ENCODE measurements around the gene ZNF740.
A peak's percentile ranks its signal among the peaks of the same experiment; 100 is the strongest.
"Not testable (repeated sequence)": the region's sequence is repeated elsewhere in the genome, so short reads cannot be mapped to it uniquely, and the experiment has no call there.

ZNF740 gene

GRCh38 chr12:53195516-53196420, 15.2 kb downstream of the ZNF740 start:
- DNase-seq, result no peak

DNA sequence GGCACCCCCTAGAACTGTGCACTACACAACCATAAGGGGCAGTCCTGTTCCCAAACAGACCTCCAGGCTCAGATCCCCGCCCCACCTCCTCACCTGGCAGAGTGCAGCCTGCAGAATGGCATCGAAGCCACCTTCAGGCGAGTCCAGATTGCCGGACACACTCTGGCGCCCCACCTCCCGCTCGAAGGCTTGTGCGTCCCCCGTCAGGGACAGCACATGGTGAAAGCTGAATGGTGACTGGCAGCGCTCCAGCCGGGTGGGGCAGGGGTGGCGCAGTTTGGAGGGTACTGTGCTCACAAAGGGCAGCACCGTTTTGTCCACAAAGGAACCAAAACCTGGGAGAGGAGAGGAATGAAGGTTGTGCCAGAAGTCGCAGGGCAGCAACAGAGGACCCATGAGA, 16.0 kb downstream of the ZNF740 start:
- DNase-seq, result no peak

GRCh38 chr12:53197011-53197640, 16.6 kb downstream of the ZNF740 start:
- no peak for DNase-seq

GRCh38 chr12:53198486-53199110, 18.1 kb downstream of the ZNF740 start:
- no peak for DNase-seq

DNA sequence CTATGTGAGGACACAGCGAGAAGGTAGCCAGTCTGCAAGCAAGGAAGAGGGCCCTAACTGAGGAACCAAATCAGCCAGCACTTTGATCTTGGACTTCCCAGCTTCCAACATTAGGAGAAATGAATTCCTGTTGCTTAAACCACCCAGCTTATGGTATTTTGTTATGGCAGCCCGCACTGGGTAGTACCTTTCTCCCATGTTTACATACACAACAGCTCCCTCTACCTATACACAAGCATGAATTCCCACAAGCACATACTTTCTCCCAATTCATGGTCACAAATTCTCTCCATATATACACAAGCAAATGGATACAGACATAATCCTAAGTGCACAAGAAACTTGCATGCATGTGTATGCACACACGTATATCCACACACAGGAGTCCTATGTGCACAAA, 19.2 kb downstream of the ZNF740 start:
- no peak for DNase-seq

DNA sequence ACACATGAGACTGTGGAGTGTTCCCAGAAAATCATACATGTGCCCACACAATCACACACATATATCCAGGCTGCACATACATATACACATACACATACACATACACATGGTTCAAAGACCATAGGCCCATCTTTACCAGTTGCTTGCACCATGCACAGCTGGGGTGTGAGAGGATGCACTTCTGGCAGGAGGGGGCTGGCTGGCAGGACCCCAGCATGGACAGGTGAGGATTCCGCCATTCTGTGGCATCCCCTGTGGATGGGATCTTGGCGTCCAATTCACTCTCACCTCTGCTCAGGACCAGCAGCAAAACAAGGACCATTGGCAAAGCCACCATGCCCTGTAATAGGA, 19.6 kb downstream of the ZNF740 start:
- no peak for DNase-seq

DNA sequence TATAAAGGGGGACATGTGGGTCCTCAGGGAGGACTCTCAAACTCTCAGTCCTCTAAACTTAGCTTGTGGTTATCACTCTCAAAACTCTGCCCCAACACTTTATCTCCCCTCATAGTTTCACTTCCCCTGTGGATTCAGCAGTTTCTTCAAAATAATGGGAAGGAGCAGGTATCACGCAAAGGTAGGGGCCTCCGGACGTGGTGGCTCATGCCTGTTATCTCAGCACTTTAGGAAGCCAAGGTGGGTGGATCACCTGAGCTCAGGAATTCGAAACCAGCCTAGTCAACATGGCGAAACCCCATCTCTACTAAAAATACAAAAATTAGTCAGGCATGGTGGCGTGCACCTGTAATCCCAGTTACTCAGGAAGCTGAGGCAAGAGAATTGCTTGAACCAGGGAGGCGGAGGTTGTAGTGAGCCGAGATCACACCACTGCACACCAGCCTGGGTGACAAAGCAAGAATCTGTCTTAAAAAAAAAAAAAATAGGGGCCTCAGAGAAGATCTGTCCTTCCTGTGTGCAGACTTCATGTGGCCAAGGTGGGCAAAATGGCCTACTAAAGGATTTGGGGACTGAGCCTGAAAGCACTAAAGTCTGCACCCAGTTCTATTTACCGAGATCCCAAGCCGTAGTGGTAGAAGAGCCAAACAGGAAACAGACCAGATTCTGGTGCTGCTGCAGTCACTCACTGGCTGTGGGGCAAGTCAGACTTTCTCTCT, 20.1 kb downstream of the ZNF740 start:
- DNase-seq, result no peak

- no peak for DNase-seq
Observed at GRCh38 chr12:53201177-53201541, 20.6 kb downstream of the ZNF740 start.

DNA sequence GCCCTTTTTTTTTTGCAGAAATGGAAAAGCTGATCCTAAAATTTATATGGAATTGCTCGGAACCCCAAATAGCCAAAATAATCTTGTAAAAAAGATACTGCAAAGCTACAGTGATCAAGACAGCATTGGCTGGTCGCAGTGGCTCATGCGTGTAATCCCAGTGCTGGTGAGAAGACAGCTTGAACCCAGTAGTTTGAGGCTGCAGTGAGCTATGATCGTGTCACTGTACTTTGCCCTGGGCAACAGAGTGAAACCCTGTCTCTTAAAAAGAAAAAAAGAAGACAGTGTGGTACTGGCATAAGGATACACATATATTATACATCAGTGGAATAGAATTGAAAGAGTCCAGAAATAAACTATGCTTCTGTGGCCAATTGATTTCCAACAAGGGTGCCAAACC, 21.1 kb downstream of the ZNF740 start:
- DNase-seq, result no peak

DNA sequence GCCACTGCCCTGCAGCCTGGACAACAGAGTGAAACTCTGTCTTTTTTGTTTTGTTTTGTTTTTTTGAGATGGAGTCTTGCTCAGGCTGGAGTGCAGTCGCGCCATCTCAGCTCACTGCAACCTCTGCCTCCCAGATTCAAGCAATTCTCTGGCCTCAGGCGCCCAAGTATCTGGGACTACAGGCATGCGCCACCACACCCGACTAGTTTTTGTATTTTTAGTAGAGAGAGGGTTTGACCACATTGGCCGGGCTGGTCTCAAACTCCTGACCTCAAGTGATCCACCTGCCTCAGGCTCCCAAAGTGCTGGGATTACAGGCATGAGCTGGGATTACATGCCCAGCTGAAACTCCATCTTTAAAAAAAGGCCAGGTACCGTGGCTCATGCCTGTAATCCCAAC, 21.8 kb downstream of the ZNF740 start:
- not testable (repeated sequence) for DNase-seq

GRCh38 chr12:53204351-53204750, 23.8 kb downstream of the ZNF740 start:
- DNase-seq, result no peak

- peak; percentile 33 for DNase-seq
Observed at GRCh38 chr12:53205747-53206419, 25.4 kb downstream of the ZNF740 start.

- DNase-seq, result peak; percentile 60
Observed at GRCh38 chr12:53207042-53207441, 26.5 kb downstream of the ZNF740 start, which contains the start of gene ITGB7. Gene ITGB7 (minus strand): TSS chr12:53207251. CDS start chr12:53200443, 6,808 bp downstream.

- DNase-seq, result no peak
Observed at GRCh38 chr12:53208435-53208834, 27.9 kb downstream of the ZNF740 start.

GRCh38 chr12:53208877-53209463, 28.4 kb downstream of the ZNF740 start:
- no peak for DNase-seq

DNA sequence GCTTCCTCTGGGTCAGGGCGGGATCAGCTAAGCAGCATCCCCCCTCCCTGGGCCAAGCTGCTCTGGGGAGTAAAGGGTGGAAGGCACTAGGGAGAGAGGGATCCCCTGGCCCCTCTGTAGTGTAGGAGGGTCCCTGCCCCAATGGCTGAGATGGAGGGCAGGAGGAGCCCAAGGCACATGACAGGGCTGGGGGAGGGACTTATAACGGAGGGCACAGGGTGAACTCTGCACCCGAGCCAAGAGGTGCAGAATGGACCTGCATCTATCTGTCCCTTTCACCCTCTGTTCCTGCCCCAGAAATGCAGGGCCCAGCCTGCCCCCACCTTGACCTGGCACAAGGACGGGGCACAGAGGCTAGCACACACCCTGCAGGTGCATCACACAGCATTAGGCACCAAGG, 30.3 kb downstream of the ZNF740 start:
- DNase-seq, result no peak

DNA sequence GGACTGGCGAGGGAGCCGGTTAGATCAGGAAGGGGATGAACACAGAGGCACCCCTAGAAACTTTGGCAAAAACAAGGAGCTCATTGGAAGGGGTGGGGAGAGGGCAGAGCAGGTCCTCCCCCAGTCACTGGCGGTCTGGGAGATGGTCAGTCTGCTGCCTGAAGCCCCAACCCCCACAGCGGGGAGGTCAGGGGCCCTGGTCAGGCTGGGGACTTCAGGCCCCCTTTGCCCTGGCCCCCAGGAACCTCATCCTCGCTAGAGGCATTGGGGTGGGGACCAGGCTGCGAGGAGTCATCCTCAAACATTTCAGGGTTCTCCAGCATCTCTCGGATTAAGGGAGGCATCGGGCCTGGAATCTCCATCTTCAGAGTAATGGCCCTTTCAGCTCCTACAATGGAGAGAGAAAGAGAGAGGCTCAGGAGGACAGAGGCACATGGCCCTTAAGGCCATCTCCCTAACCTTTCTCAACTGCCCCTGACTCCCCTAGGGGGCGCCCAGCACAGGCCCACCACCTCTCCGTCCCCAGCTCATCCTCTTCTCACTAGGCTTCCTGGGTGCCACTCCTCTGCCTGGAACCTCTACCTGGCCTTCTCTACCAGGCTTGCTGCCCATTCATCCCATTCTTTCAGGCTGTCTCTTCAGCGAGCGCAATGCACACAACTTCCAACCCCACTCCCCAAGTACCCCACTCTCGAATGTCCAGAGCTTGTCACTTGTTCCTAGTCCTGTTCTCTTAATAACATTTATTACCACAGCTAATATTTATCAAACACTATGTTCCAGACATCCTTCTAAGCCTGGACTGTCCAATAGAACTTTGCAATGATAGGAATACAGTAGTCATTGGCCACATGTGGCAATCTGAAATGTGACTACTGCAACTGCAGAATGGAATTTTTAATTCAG, 31.2 kb downstream of the ZNF740 start:
- no peak for DNase-seq

DNA sequence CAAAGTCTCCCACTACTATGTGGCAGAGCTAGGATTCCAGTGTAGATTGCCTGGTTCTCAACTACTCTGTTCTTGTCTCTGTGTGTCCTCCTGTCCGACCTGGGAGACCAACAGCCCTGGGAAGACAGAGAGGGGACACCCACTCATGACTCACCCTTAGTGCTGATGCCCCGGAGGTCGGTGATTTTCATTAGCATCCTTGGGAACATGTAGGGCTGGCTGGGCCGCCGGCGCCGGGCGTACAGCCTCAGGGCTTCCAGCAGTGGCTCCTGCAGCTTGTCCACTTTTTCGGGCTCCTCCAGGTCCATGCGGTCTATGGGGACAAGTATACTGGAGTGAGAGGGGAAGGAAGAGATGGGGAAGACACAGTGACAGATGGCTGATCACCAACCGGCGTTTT, 32.4 kb downstream of the ZNF740 start:
- DNase-seq, result no peak

DNA sequence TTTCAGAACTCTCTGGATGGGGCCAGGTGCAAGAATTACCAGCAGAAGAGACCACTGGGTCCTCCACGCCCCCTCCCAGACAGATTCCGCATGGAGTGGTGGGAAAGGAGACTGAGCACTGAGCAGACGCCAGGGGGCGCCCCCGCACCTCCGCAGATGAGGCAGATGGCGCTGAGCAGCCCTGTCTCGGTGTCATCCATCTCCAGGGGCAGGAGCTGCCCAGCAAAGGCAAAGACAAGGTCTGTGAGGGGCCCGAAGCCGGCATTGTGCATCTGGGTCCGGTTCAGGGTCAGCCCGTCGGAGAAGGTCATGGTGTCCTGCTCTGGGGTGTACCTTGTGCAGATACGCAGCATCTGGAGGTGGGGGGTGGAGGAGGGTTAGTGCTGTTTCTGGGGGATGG, 32.8 kb downstream of the ZNF740 start:
- DNase-seq, result peak; percentile 80

DNA sequence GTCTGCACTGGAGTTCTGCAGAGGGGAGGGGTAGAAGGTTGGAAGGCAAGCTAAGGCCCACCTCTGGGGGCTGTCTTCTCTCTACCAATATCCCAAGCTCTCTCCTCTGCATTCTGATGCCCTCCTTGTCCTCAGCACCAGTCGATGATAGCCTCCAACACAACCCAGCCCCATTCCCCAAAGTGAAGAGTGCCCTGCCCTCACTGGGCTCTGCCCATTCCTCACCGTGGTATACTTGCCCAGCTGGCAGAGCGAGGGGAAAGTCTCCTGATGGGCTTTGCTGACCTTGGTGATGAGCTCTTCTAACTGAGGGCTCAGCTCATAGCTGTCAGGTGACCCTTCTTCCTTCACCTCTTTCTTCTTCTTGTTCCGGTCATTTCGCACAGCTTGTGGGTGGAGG, 33.7 kb downstream of the ZNF740 start:
- DNase-seq, result no peak
